ENCODE results near the gene OR2T10.
"Not testable (repeated sequence)": the region's sequence is repeated elsewhere in the genome, so short reads cannot be mapped to it uniquely, and the experiment has no call there.

The OR2T10 gene

GRCh38 chr1:248597589-248597988, at the start of gene OR2T10:
TSS of gene OR2T10 (minus strand) at chr1:248597700. CDS start at chr1:248593768, 3,932 bp downstream.
- DNase-seq (ENCODE audit: low read depth) = no peak

- DNase-seq (ENCODE audit: low read depth) = not testable (repeated sequence)
These were observed 47.7 kb upstream of the OR2T10 start, which contains the start of gene OR2T35 for GRCh38 chr1:248645178-248645577. TSS of gene OR2T35 (minus strand) at chr1:248645278. CDS start at chr1:248639258, 6,020 bp downstream.

- DNase-seq (ENCODE audit: low read depth) = not testable (repeated sequence)
These were observed 45.6 kb upstream of the OR2T10 start for GRCh38 chr1:248642971-248643651.

- DNase-seq (ENCODE audit: low read depth) = not testable (repeated sequence)
These were observed 44.1 kb upstream of the OR2T10 start for GRCh38 chr1:248641583-248641982.

GRCh38 chr1:248640906-248641305, 43.4 kb upstream of the OR2T10 start:
- not testable (repeated sequence) for DNase-seq (ENCODE audit: low read depth)

GRCh38 chr1:248639652-248640051, 42.2 kb upstream of the OR2T10 start:
- not testable (repeated sequence) for DNase-seq (ENCODE audit: low read depth)

- DNase-seq (ENCODE audit: low read depth) = not testable (repeated sequence)
These were observed 39.1 kb upstream of the OR2T10 start for GRCh38 chr1:248636612-248637011.

- DNase-seq (ENCODE audit: low read depth) = not testable (repeated sequence)
These were observed 37.5 kb upstream of the OR2T10 start, which contains the start of gene OR2T11 for GRCh38 chr1:248634991-248635390. TSS of gene OR2T11 (minus strand) at chr1:248635091. CDS start at chr1:248627128, 7,963 bp downstream.

- DNase-seq (ENCODE audit: low read depth) = no peak
These were observed 34.0 kb upstream of the OR2T10 start for GRCh38 chr1:248631354-248632008.

GRCh38 chr1:248630551-248630950, 33.1 kb upstream of the OR2T10 start:
- DNase-seq (ENCODE audit: low read depth) = no peak

- no peak for DNase-seq (ENCODE audit: low read depth)
These were observed 30.7 kb upstream of the OR2T10 start for GRCh38 chr1:248627971-248628844.

GRCh38 chr1:248625971-248626370, 28.5 kb upstream of the OR2T10 start:
- DNase-seq (ENCODE audit: low read depth) = no peak

GRCh38 chr1:248625166-248625565, 27.7 kb upstream of the OR2T10 start:
- DNase-seq (ENCODE audit: low read depth) = no peak

GRCh38 chr1:248622570-248623001, 25.1 kb upstream of the OR2T10 start:
- no peak for DNase-seq (ENCODE audit: low read depth)

GRCh38 chr1:248621770-248622169, 24.3 kb upstream of the OR2T10 start:
- DNase-seq (ENCODE audit: low read depth) = no peak

- peak; percentile 46 for DNase-seq (ENCODE audit: low read depth)
These were observed 21.4 kb upstream of the OR2T10 start for GRCh38 chr1:248618878-248619277.

GRCh38 chr1:248618119-248618518, 20.6 kb upstream of the OR2T10 start:
- DNase-seq (ENCODE audit: low read depth) = no peak

- DNase-seq (ENCODE audit: low read depth) = no peak
These were observed 16.2 kb upstream of the OR2T10 start for GRCh38 chr1:248613742-248614141.

GRCh38 chr1:248611883-248612414, 14.4 kb upstream of the OR2T10 start:
- peak; percentile 19 for DNase-seq (ENCODE audit: low read depth)

GRCh38 chr1:248610301-248610700, 12.8 kb upstream of the OR2T10 start:
- DNase-seq (ENCODE audit: low read depth) = no peak

- DNase-seq (ENCODE audit: low read depth) = no peak
These were observed 1.9 kb upstream of the OR2T10 start for GRCh38 chr1:248599396-248599795.

- no peak for DNase-seq (ENCODE audit: low read depth)
These were observed 885 bp downstream of the OR2T10 start for GRCh38 chr1:248596615-248597014.

Data from activated T-cell treated with anti-CD3 and anti-CD28 coated beads for 48 hours (primary cell).